BE2C (cell line): Measurements from ENCODE around the gene PSTPIP2.

Source experiments
- DNase-seq: peaks from one replicate; pipeline ENCODE4 v3.0.0-alpha.2; 2020
- H3K27me3 ChIP-seq: fragments of 250-450 bp; sonication (Bioruptor Pico); 2 replicates; pipeline ENCODE4 v1.5.1; 2020; ENCODE audit warnings: mild to moderate bottlenecking
- H3K36me3 ChIP-seq: fragments of 250-450 bp; sonication (Bioruptor Pico); 2 replicates; pipeline ENCODE4 v1.5.1; 2020; ENCODE audit warnings: mild to moderate bottlenecking
- H3K4me1 ChIP-seq: fragments of 250-450 bp; sonication (Bioruptor Pico); 2 replicates; pipeline ENCODE4 v1.5.1; 2020
- H3K4me3 ChIP-seq: 2 replicates; pipeline ENCODE4 v1.5.1; 2011; ENCODE audit warnings: low read depth, low read length
- H3K9me3 ChIP-seq: fragments of 250-450 bp; sonication (Bioruptor Pico); 2 replicates; pipeline ENCODE4 v1.5.1; 2020
- CTCF ChIP-seq: IDR thresholded peaks from 2 replicates; pipeline ENCODE4 v1.5.1; 2012; ENCODE audit warnings: mild to moderate bottlenecking, low read depth, low read length

Gene PSTPIP2

GRCh38 chr18:46046126-46046525 lies 25.9 kb downstream of the PSTPIP2 start:
- H3K36me3 ChIP-seq = no peaks in the 10 kb centered on the region
- DNase-seq = no peak
- H3K9me3 ChIP-seq = no peaks in the 10 kb centered on the region
- H3K4me3 ChIP-seq = no peak overlapping the region
- H3K4me1 ChIP-seq = no peaks in the 10 kb centered on the region
- no peak for TF ChIP-seq CTCF
- H3K27me3 ChIP-seq = no peaks in the 10 kb centered on the region

GRCh38 chr18:46042571-46043123 lies 29.4 kb downstream of the PSTPIP2 start:
- DNase-seq = no peak
- TF ChIP-seq CTCF = no peak
- Histone ChIP-seq H3K36me3 (no peaks in the 10 kb centered on the region), H3K27me3 (no peaks in the 10 kb centered on the region), H3K4me3 (no peak overlapping the region), H3K9me3 (no peaks in the 10 kb centered on the region), H3K4me1 (no peaks in the 10 kb centered on the region)

DNA sequence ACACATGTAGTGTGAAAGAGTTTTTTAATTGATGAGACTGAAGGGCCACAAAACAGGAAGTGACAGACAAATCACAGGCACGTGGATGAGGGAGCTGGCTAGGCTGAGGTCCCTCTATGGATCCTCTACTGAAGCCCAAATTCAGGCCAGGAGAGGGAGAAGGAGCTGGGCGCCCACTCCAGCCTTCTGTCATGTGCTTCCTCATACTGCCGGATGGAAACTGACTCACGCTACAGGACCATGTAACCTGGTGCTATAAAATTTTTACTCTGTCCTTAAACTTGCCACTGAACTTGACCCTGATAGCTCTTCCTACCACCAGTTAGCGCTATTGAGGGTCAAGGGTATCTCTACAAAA lies 31.3 kb downstream of the PSTPIP2 start:
- no peaks in the 10 kb centered on the region for H3K9me3 ChIP-seq
- H3K36me3 ChIP-seq = no peaks in the 10 kb centered on the region
- H3K4me1 ChIP-seq = no peaks in the 10 kb centered on the region
- H3K4me3 ChIP-seq = no peak overlapping the region
- no peak for DNase-seq
- TF ChIP-seq CTCF = no peak
- H3K27me3 ChIP-seq = no peaks in the 10 kb centered on the region

DNA sequence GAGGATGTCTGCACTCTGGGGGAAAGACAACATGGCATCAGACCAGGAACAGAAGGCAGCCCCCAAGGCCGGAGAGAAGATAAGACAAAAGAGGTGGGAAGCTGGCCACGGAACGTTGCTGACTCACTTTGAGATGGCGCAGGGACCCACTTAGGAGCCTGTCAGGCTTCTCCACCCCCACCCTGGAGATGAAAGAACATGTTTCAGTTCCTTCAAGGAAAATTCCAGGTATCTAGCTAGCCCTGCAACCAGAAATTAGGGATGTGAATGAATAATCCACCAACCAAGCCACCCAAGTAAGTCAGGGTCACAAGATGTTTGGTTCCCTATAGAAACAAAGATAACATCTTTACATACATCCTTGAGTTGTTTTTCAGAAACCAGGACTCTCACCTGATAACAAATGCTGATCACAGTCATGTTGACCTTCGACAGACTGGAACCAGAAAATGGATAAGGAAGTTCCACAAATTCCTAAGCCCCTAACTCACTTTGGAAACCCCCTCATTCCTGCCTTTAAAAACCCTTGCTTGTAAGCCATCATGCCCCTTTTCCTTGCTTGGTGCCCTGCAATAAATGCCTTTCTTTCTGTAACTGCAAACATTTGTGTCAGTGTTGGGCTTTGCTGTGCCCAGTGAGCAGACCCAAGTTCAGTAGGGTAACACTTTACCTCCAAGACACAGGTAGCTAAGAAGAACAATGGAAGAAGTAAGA lies 31.9 kb downstream of the PSTPIP2 start:
- no peaks in the 10 kb centered on the region for H3K36me3 ChIP-seq
- DNase-seq = no peak
- H3K4me3 ChIP-seq = no peak overlapping the region
- H3K4me1 ChIP-seq = no peaks in the 10 kb centered on the region
- H3K9me3 ChIP-seq = no peaks in the 10 kb centered on the region
- no peak for TF ChIP-seq CTCF
- no peaks in the 10 kb centered on the region for H3K27me3 ChIP-seq

GRCh38 chr18:46037512-46038305 lies 34.4 kb downstream of the PSTPIP2 start:
- no peaks in the 10 kb centered on the region for H3K36me3 ChIP-seq
- DNase-seq = no peak
- H3K27me3 ChIP-seq = no peaks in the 10 kb centered on the region
- no peaks in the 10 kb centered on the region for H3K4me1 ChIP-seq
- H3K4me3 ChIP-seq = no peak overlapping the region
- no peak for TF ChIP-seq CTCF
- no peaks in the 10 kb centered on the region for H3K9me3 ChIP-seq
